NCI-H345 treated with DMSO at 0.1 percent for 48 hours (cell line): ENCODE measurements around the gene GDF3.
"Not testable (repeated sequence)": the region's sequence is repeated elsewhere in the genome, so short reads cannot be mapped to it uniquely, and the experiment has no call there.

Experiments
- DNase-seq: peaks from one replicate; lab custom pipeline; 2025; ENCODE audit not compliant: unreplicated experiment; lab: John Stamatoyannopoulos, UW

The GDF3 gene

GRCh38 chr12:7695566-7696197, at the start of gene GDF3:
GDF3 (minus strand) TSS chr12:7695775; CDS start chr12:7695728, 47 bp downstream.
- no peak for DNase-seq

- no peak for DNase-seq
Measured at GRCh38 chr12:7732993-7733392, 37.4 kb upstream of the GDF3 start.

DNA sequence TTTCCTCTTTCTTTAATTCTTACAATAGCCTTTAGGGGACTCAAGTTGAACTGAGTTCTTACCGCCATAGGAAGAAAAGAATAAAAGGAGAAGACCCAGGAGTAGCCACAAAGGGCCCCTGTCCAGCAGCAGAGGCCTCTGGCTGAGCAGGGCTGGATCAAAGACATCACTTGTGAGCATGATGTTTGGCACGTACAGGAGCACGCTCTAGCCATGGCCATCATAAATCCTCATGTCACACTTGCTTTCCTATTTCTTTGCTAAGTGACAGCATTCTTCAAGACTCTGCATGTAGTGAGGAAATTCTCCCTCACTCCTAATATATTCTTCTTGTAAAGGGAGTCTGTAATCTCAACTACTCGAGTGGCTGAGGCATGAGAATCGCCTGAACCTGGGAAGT, 35.9 kb upstream of the GDF3 start:
- no peak for DNase-seq

DNA sequence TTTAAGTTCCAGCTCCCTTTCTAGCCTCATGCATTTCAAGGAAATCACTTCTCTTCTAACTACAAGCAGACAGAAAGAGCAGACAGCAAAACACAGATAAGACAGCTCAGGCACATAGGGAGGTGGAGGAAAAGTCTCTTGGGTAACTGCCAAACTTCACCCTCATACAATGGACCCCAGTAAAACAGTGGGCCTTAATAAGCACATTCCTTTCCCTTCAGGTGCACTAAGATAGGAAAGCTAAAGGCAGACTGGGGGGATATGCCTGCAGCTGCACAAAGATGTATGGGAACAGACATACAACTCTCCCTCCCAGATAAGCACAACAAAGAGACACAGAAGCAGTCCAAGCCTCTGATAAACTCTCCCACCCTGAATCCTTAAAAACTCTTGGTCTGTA, 35.4 kb upstream of the GDF3 start:
- not testable (repeated sequence) for DNase-seq

GRCh38 chr12:7729746-7730145, 34.2 kb upstream of the GDF3 start:
- no peak for DNase-seq

GRCh38 chr12:7723926-7724325, 28.4 kb upstream of the GDF3 start:
- DNase-seq: no peak

- no peak for DNase-seq
Measured at GRCh38 chr12:7719946-7720730, 24.6 kb upstream of the GDF3 start.

- DNase-seq: no peak
Measured at GRCh38 chr12:7716381-7716780, 20.8 kb upstream of the GDF3 start.

- DNase-seq: no peak
Measured at GRCh38 chr12:7712841-7713442, 17.4 kb upstream of the GDF3 start.

GRCh38 chr12:7711133-7711532, 15.6 kb upstream of the GDF3 start, which contains the start of gene DPPA3:
DPPA3 (plus strand) TSS chr12:7711433; CDS start chr12:7711571, 138 bp downstream.
- DNase-seq: no peak

GRCh38 chr12:7709969-7710675, 14.5 kb upstream of the GDF3 start:
- DNase-seq: no peak

DNA sequence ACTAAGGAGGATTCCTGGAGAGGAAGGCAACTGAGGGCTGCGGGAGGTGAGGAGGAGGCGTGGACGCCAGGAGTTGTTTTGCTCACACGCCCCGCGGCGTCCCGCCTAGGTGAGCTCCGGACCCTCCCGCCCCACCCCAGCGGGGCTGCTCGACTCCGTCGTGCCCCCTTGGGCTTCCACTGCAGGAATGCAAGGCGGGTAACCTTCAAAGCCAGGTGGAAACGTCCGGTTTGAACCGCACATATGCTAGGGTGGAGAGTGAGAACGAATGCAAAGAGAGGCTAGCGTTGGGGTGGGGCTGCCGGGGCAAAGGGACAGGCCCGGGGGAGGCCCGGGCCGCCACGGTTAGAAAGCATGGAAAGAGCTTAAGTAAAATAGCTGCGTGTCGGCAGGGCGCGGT, 10.3 kb upstream of the GDF3 start:
- DNase-seq: no peak

DNA sequence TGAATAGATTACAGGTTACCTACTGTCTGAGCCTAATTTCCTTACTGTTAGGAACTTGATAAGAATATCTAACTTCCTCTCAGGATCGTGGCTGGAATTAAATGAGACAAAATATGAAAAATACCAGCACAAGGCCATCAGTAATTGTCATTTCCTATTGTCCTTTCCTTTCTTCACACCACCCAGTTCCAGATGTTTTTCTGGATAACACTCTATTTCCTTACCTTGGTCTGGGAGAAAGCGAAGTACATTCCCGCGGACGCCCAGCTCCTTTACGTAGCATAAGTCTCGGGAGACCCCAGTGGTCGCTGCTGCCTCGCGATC, 376 bp downstream of the GDF3 start:
- no peak for DNase-seq

GRCh38 chr12:7694556-7695236, 879 bp downstream of the GDF3 start:
- no peak for DNase-seq

DNA sequence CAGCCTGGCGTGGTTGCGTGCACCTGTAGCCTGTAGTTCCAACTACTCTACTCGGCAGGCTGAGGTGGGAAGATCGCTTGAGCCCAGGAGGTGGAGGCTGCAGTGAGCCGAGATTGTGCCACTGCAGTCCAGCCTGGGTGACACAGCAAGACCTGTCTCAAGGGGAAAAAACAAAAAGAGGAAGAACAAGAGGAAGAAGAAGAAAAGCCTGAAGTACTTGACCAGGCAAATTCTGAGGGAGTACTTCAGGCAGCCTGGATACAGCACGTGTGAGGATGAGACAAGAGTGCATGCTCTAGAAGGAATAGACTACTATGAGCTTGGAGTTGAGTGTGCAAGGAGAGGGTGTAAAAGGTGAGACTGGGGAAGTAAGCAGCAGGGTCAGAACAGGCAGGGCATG, 1.8 kb downstream of the GDF3 start:
- DNase-seq: no peak

- DNase-seq: no peak
Measured at GRCh38 chr12:7681535-7681934, 14.0 kb downstream of the GDF3 start.

GRCh38 chr12:7679251-7680045, 16.1 kb downstream of the GDF3 start:
- DNase-seq: no peak

DNA sequence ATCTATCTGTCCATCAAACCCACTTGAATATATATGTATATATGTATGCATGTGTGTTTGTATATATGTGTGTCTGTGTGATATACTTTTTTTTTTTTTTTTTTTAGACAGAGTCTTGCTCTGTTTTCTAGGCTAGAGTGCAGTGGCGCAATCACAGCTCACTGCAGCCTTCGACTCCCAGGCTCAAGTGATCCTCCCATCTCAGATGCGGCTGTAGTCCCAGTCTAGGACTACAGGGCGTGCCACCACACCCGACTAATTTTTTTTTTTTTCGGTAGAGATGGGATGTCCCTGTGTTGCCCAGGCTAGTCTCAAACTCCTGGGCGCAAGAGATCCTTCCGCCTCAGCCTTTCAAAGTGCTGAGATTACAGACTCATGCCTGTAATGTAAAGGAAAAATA, 16.8 kb downstream of the GDF3 start:
- DNase-seq: no peak

- not testable (repeated sequence) for DNase-seq
Measured at GRCh38 chr12:7677432-7677888, 18.1 kb downstream of the GDF3 start.

GRCh38 chr12:7675455-7675854, 20.1 kb downstream of the GDF3 start:
- not testable (repeated sequence) for DNase-seq
